Activated CD4-positive, alpha-beta T cell treated with anti-CD3 and anti-CD28 coated beads, Interleukin-2, amount 50 U/mL, for 24 hours (primary cell): ENCODE results near the gene SLC35E2B.
"Not testable (repeated sequence)": the region's sequence is repeated elsewhere in the genome, so short reads cannot be mapped to it uniquely, and the experiment has no call there.

Source experiments
- DNase-seq, 2 donors: peaks; one replicate each; pipeline ENCODE4 v3.0.0-alpha.2; 2020; ENCODE audit warnings: low read depth in 1 of 2, low spot score in 1 of 2

The SLC35E2B gene

GRCh38 chr1:1704284-1704957 lies 11.8 kb upstream of the SLC35E2B start:
- DNase-seq: not testable (repeated sequence)

- DNase-seq: no peak
Observed at GRCh38 chr1:1703796-1704195, 11.2 kb upstream of the SLC35E2B start.

GRCh38 chr1:1702506-1702905 lies 9.9 kb upstream of the SLC35E2B start:
- not testable (repeated sequence) for DNase-seq

- not testable (repeated sequence) for DNase-seq
Observed at GRCh38 chr1:1700557-1700956, 8.0 kb upstream of the SLC35E2B start.

GRCh38 chr1:1700067-1700466 lies 7.5 kb upstream of the SLC35E2B start:
- DNase-seq: not testable (repeated sequence)

GRCh38 chr1:1699061-1699460 lies 6.5 kb upstream of the SLC35E2B start:
- not testable (repeated sequence) for DNase-seq

- DNase-seq: not testable (repeated sequence)
Observed at GRCh38 chr1:1697358-1698183, 5.0 kb upstream of the SLC35E2B start.

GRCh38 chr1:1696431-1697357 lies 4.1 kb upstream of the SLC35E2B start:
- DNase-seq: not testable (repeated sequence)

GRCh38 chr1:1692324-1692713 lies 276 bp downstream of the SLC35E2B start:
- peak in 1 of 2 donors; percentile 48 for DNase-seq

- not testable (repeated sequence) for DNase-seq
Observed at GRCh38 chr1:1691443-1691842, 1.2 kb downstream of the SLC35E2B start.

- DNase-seq: not testable (repeated sequence)
Observed at GRCh38 chr1:1689526-1689925, 3.1 kb downstream of the SLC35E2B start.

- no peak for DNase-seq
Observed at GRCh38 chr1:1687846-1688245, 4.7 kb downstream of the SLC35E2B start.

- DNase-seq: no peak
Observed at GRCh38 chr1:1684031-1684681, 8.4 kb downstream of the SLC35E2B start.

GRCh38 chr1:1683104-1683905 lies 9.3 kb downstream of the SLC35E2B start:
- no peak for DNase-seq

- no peak for DNase-seq
Observed at GRCh38 chr1:1680912-1681273, 11.7 kb downstream of the SLC35E2B start.

- DNase-seq: no peak
Observed at GRCh38 chr1:1680031-1680911, 12.3 kb downstream of the SLC35E2B start.

- DNase-seq: peak in 1 of 2 donors; percentile 34
Observed at GRCh38 chr1:1678581-1679380, 13.8 kb downstream of the SLC35E2B start.
